HCT116 (cell line): ENCODE measurements around the gene YWHAH. TPM values are rescaled to one million over a fixed set of nuclear protein-coding genes. Genes with fewer than 3 reads are reported as not detected.

Experiments used
- ATAC-seq: fragments of 200-7000 bp; cut with Tn5 transposase; 2 replicates; pipeline ENCODE4 v1.9.1; 2020; ENCODE audit warnings: mild to moderate bottlenecking, moderate library complexity
- BruUV-seq: library from RNA; stranded (reverse); fragments of 400-500 nt; replicated peaks from 2 replicates; lab custom pipeline; 2021; lab: Mats Ljungman, UMichigan
- CTCF ChIA-PET: fragments of 300-600 bp; sonication (Branson Sonifier 250); formaldehyde crosslinking; loops from one replicate; lab custom pipeline; 2021; ENCODE audit warnings: antibody characterized with exemption; lab: Charles Lee
- POLR2A ChIA-PET: fragments of 300-600, 350-600 bp; sonication (Branson Sonifier 250); formaldehyde crosslinking; loops from one replicate; lab custom pipeline; 2021; ENCODE audit warnings: antibody characterized with exemption; lab: Charles Lee
- RAD21 ChIA-PET, 2 experiments: fragments of 300-600 bp; sonication (Branson Sonifier 250); formaldehyde crosslinking; loops; one replicate each; lab custom pipeline; 2023; ENCODE audit warnings: low total read pairs in 2 of 2; ENCODE audit not compliant: uncharacterized antibody in 2 of 2, unreplicated experiment in 2 of 2, low non-redundant PET in 1 of 2; lab: Charles Lee
- DNase-seq: peaks from one replicate; pipeline ENCODE4 v3.0.0-alpha.2; 2010; ENCODE audit warnings: low read depth, low spot score
- H2AFZ ChIP-seq: fragments of 200-600 bp; shearing (Covaris generic), sonication (generic); 2 replicates; pipeline ENCODE4 v1.6.1; 2017; ENCODE audit warnings: low read depth, mixed run types, mixed read lengths, antibody characterized with exemption, low read length; ENCODE audit not compliant: poor library complexity, severe bottlenecking
- H3K27ac ChIP-seq: 2 replicates; pipeline ENCODE4 v1.5.1; 2012; ENCODE audit warnings: low read depth, low read length
- H3K27me3 ChIP-seq: fragments of 200-600 bp; sonication (generic); 2 replicates; pipeline ENCODE4 v1.6.1; 2016; ENCODE audit warnings: mixed run types, low read length, mixed read lengths; ENCODE audit not compliant: insufficient read depth
- H3K36me3 ChIP-seq, 2 experiments: fragments of 200-500 bp in 1 of 2; fragments of 200-600 bp in 1 of 2; sonication (Bioruptor generic) in 1 of 2; sonication (generic) in 1 of 2; 2 replicates each; pipeline versions ENCODE4 v1.5.1 to v1.6.1; 2014 to 2016; ENCODE audit warnings: low read length in 2 of 2, inconsistent platforms in 1 of 2, mixed read lengths in 1 of 2, mixed run types in 1 of 2; ENCODE audit not compliant: insufficient read depth in 2 of 2, control insufficient read depth in 1 of 2
- H3K4me1 ChIP-seq, 2 experiments: fragments of 200-600 bp in 1 of 2; sonication (generic) in 1 of 2; 2 replicates each; pipeline versions ENCODE4 v1.5.1 to v1.6.1; 2012 to 2017; ENCODE audit warnings: low read length in 2 of 2, inconsistent platforms in 1 of 2, mild to moderate bottlenecking in 1 of 2, mixed read lengths in 1 of 2, mixed run types in 1 of 2, moderate library complexity in 1 of 2; ENCODE audit not compliant: insufficient read depth in 2 of 2, control insufficient read depth in 1 of 2
- H3K4me2 ChIP-seq: fragments of 200-600 bp; sonication (generic); 2 replicates; pipeline ENCODE4 v1.6.1; 2017; ENCODE audit warnings: mixed run types, low read length, mixed read lengths
- H3K4me3 ChIP-seq, 2 experiments: fragments of 200-600 bp in 1 of 2; sonication (generic) in 1 of 2; replicated peaks in 1 of 2; 2 replicates each; pipeline ENCODE4 v1.5.1; 2011 to 2016; ENCODE audit warnings: low read length in 2 of 2, control low read depth in 1 of 2, low read depth in 1 of 2, mild to moderate bottlenecking in 1 of 2, mixed read lengths in 1 of 2, mixed run types in 1 of 2
- H3K79me2 ChIP-seq: fragments of 200-600 bp; sonication (generic); 2 replicates; pipeline ENCODE4 v1.6.1; 2017; ENCODE audit warnings: mild to moderate bottlenecking, mixed run types, low read length, moderate library complexity, mixed read lengths; ENCODE audit not compliant: insufficient read depth
- H3K9ac ChIP-seq: fragments of 200-600 bp; sonication (generic); 2 replicates; pipeline ENCODE4 v1.6.1; 2016; ENCODE audit warnings: low read length, mixed read lengths
- H3K9me2 ChIP-seq: fragments of 200-600 bp; sonication (generic), shearing (Covaris generic); 2 replicates; pipeline ENCODE4 v1.6.1; 2017; ENCODE audit warnings: mixed run types, mild to moderate bottlenecking, moderate library complexity; ENCODE audit not compliant: insufficient read depth
- H3K9me3 ChIP-seq, 2 experiments: fragments of 200-500 bp in 1 of 2; fragments of 200-600 bp in 1 of 2; sonication (Bioruptor generic) in 1 of 2; sonication (generic) in 1 of 2; 2 replicates each; pipeline ENCODE4 v1.6.1; 2014 to 2017; ENCODE audit warnings: low read length in 2 of 2, mixed read lengths in 2 of 2, inconsistent platforms in 1 of 2, low read depth in 1 of 2, mild to moderate bottlenecking in 1 of 2, mixed run types in 1 of 2, moderate library complexity in 1 of 2; ENCODE audit not compliant: control insufficient read depth in 1 of 2, insufficient read depth in 1 of 2
- H4K20me1 ChIP-seq: fragments of 200-600 bp; sonication (generic), shearing (Covaris generic); 2 replicates; pipeline ENCODE4 v1.6.1; 2017; ENCODE audit warnings: mixed run types, mild to moderate bottlenecking, moderate library complexity; ENCODE audit not compliant: insufficient read depth
- ATF3 ChIP-seq: IDR thresholded peaks from 2 replicates; pipeline ENCODE4 v1.6.1; 2012
- CBX3 ChIP-seq: IDR thresholded peaks from 2 replicates; pipeline ENCODE4 v1.6.1; 2012; ENCODE audit warnings: low read depth
- ELF1 ChIP-seq: IDR thresholded peaks from 2 replicates; pipeline ENCODE4 v1.6.1; 2012; ENCODE audit warnings: low read depth, borderline replicate concordance
- JUND ChIP-seq: IDR thresholded peaks from 2 replicates; pipeline ENCODE4 v1.6.1; 2012
- POLR2A ChIP-seq: IDR thresholded peaks from 2 replicates; pipeline ENCODE4 v1.7.0; 2011; ENCODE audit warnings: borderline replicate concordance; ENCODE audit not compliant: insufficient read depth, insufficient read length; ENCODE audit errors: extremely low read depth
- POLR2AphosphoS5 ChIP-seq: IDR thresholded peaks from 2 replicates; pipeline ENCODE4 v1.6.1; 2011; ENCODE audit warnings: mild to moderate bottlenecking, low read depth, low read length, moderate library complexity
- REST ChIP-seq: IDR thresholded peaks from 2 replicates; pipeline ENCODE4 v1.6.1; 2012; ENCODE audit warnings: low read depth
- SIN3A ChIP-seq: IDR thresholded peaks from 2 replicates; pipeline ENCODE4 v1.6.1; 2012; ENCODE audit warnings: low read depth
- SRF ChIP-seq: IDR thresholded peaks from 2 replicates; pipeline ENCODE4 v1.6.1; 2012; ENCODE audit warnings: low read depth
- TCF7L2 ChIP-seq: IDR thresholded peaks from 2 replicates; pipeline ENCODE4 v1.7.0; 2011; ENCODE audit warnings: borderline replicate concordance, inconsistent platforms; ENCODE audit not compliant: insufficient read depth, insufficient read length; ENCODE audit errors: extremely low read depth
- YY1 ChIP-seq: IDR thresholded peaks from 2 replicates; pipeline ENCODE4 v1.6.1; 2011; ENCODE audit warnings: low read length, low read depth, moderate library complexity, mild to moderate bottlenecking; ENCODE audit not compliant: insufficient replicate concordance; ENCODE audit errors: extremely low read depth
- ZBTB33 ChIP-seq: IDR thresholded peaks from 2 replicates; pipeline ENCODE4 v1.6.1; 2011; ENCODE audit warnings: mild to moderate bottlenecking, low read length, moderate library complexity; ENCODE audit not compliant: insufficient replicate concordance; ENCODE audit errors: extremely low read depth
- intact Hi-C: fragments of 100-400 bp; cut with micrococcal nuclease; formaldehyde crosslinking; loops from 2 replicates; pipeline ENCODE4 v1.10.0; 2022
- total RNA-seq: library from RNA; stranded (reverse); gene quantifications from one replicate; pipeline ENCODE4 v1.2.1, GENCODE V29; 2021; ENCODE audit not compliant: unreplicated experiment

YWHAH gene
- total RNA-seq, 1 experiment from 2014 or later = 140 TPM

- no peak for ATAC-seq
- H3K4me2 ChIP-seq = no peak overlapping the region
- no peaks in the 10 kb centered on the region; a peak in 1 of 4 replicates for H3K36me3 ChIP-seq
- H3K9me2 ChIP-seq = no peaks in the 10 kb centered on the region
- intact Hi-C loops = no loop called here
- H3K4me1 ChIP-seq = peaks cover 0 to 7% of the 10 kb centered on the region in 2 experiments; a peak in 1 of 4 replicates
- H3K79me2 ChIP-seq = no peaks in the 10 kb centered on the region
- H4K20me1 ChIP-seq = no peaks in the 10 kb centered on the region
- no peak overlapping the region for H3K4me3 ChIP-seq
- no peak for DNase-seq
- no peak overlapping the region for H2AFZ ChIP-seq
- no peak overlapping the region for H3K27ac ChIP-seq
- H3K9me3 ChIP-seq = no peaks in the 10 kb centered on the region
- no peak overlapping the region for H3K9ac ChIP-seq
- POLR2A ChIA-PET = no interaction called here
- TF ChIP-seq ZBTB33 = no peak
- TF ChIP-seq SIN3A = no peak
- no peak for TF ChIP-seq ELF1
- TF ChIP-seq POLR2A = no peak
- no peak for TF ChIP-seq TCF7L2
- no peak for TF ChIP-seq SRF
- no peak for TF ChIP-seq REST
- no peak for TF ChIP-seq JUND
- no peak for TF ChIP-seq ATF3
- no peak for TF ChIP-seq YY1
- no peak for TF ChIP-seq POLR2AphosphoS5
- TF ChIP-seq CBX3 = no peak
- RAD21 ChIA-PET = no interaction called here
- no peaks in the 10 kb centered on the region for H3K27me3 ChIP-seq
- no TSS peak for BruUV-seq
- CTCF ChIA-PET = no interaction called here
These were observed 28.7 kb upstream of the YWHAH start for GRCh38 chr22:31915586-31915985.
